VCaP (cell line): Measurements from ENCODE around the gene SPC24.

Experiments used
- H3K27ac ChIP-seq: fragments of 450-650 bp; 2 replicates; pipeline ENCODE4 v1.5.1; 2017
- CTCF ChIP-seq: fragments of 450-650 bp; conservative IDR thresholded peaks from 2 replicates; pipeline ENCODE4 v1.5.1; 2017; ENCODE audit warnings: mild to moderate bottlenecking, moderate library complexity

SPC24 gene

GRCh38 chr19:11155373-11156120 is at the start of gene SPC24:
Gene SPC24 (minus strand): TSS chr19:11155782. CDS start chr19:11155776, 6 bp downstream.
- no peak for TF ChIP-seq CTCF
- peak within 1 kb of the TSS; percentile 68; the same call in 1 of the 2 replicates for H3K27ac ChIP-seq

- no peak for TF ChIP-seq CTCF
- H3K27ac ChIP-seq: no peak overlapping the region
Measured at GRCh38 chr19:11204943-11205349, 49.4 kb upstream of the SPC24 start.

GRCh38 chr19:11204076-11204602 is 48.6 kb upstream of the SPC24 start:
- no peak overlapping the region for H3K27ac ChIP-seq
- peak; percentile 47 for TF ChIP-seq CTCF

- peak; percentile 78 for TF ChIP-seq CTCF
- H3K27ac ChIP-seq: no peak overlapping the region
Measured at GRCh38 chr19:11203194-11204075, 47.9 kb upstream of the SPC24 start.

- H3K27ac ChIP-seq: no peak overlapping the region
- no peak for TF ChIP-seq CTCF
Measured at GRCh38 chr19:11202488-11203193, 47.1 kb upstream of the SPC24 start.

- no peak for TF ChIP-seq CTCF
- H3K27ac ChIP-seq: no peak overlapping the region
Measured at GRCh38 chr19:11201791-11202190, 46.2 kb upstream of the SPC24 start.
